HCT116 (cell line): Measurements from ENCODE around the gene FSTL4. TPM values are rescaled to one million over a fixed set of nuclear protein-coding genes. Genes with fewer than 3 reads are reported as not detected.

ENCODE experiments used
- ATAC-seq: fragments of 200-7000 bp; cut with Tn5 transposase; 2 replicates; pipeline ENCODE4 v1.9.1; 2020; ENCODE audit warnings: mild to moderate bottlenecking, moderate library complexity
- BruUV-seq: library from RNA; stranded (reverse); fragments of 400-500 nt; replicated peaks from 2 replicates; lab custom pipeline; 2021; lab: Mats Ljungman, UMichigan
- CTCF ChIA-PET: fragments of 300-600 bp; sonication (Branson Sonifier 250); formaldehyde crosslinking; loops from one replicate; lab custom pipeline; 2021; ENCODE audit warnings: antibody characterized with exemption; lab: Charles Lee
- POLR2A ChIA-PET: fragments of 300-600, 350-600 bp; sonication (Branson Sonifier 250); formaldehyde crosslinking; loops from one replicate; lab custom pipeline; 2021; ENCODE audit warnings: antibody characterized with exemption; lab: Charles Lee
- RAD21 ChIA-PET, 2 experiments: fragments of 300-600 bp; sonication (Branson Sonifier 250); formaldehyde crosslinking; loops; one replicate each; lab custom pipeline; 2023; ENCODE audit warnings: low total read pairs in 2 of 2; ENCODE audit not compliant: uncharacterized antibody in 2 of 2, unreplicated experiment in 2 of 2, low non-redundant PET in 1 of 2; lab: Charles Lee
- DNase-seq: peaks from one replicate; pipeline ENCODE4 v3.0.0-alpha.2; 2010; ENCODE audit warnings: low read depth, low spot score
- H2AFZ ChIP-seq: fragments of 200-600 bp; shearing (Covaris generic), sonication (generic); 2 replicates; pipeline ENCODE4 v1.6.1; 2017; ENCODE audit warnings: low read depth, mixed run types, mixed read lengths, antibody characterized with exemption, low read length; ENCODE audit not compliant: poor library complexity, severe bottlenecking
- H3K27ac ChIP-seq: 2 replicates; pipeline ENCODE4 v1.5.1; 2012; ENCODE audit warnings: low read depth, low read length
- H3K27me3 ChIP-seq: fragments of 200-600 bp; sonication (generic); 2 replicates; pipeline ENCODE4 v1.6.1; 2016; ENCODE audit warnings: mixed run types, low read length, mixed read lengths; ENCODE audit not compliant: insufficient read depth
- H3K36me3 ChIP-seq, 2 experiments: fragments of 200-500 bp in 1 of 2; fragments of 200-600 bp in 1 of 2; sonication (Bioruptor generic) in 1 of 2; sonication (generic) in 1 of 2; 2 replicates each; pipeline versions ENCODE4 v1.5.1 to v1.6.1; 2014 to 2016; ENCODE audit warnings: low read length in 2 of 2, inconsistent platforms in 1 of 2, mixed read lengths in 1 of 2, mixed run types in 1 of 2; ENCODE audit not compliant: insufficient read depth in 2 of 2, control insufficient read depth in 1 of 2
- H3K4me1 ChIP-seq, 2 experiments: fragments of 200-600 bp in 1 of 2; sonication (generic) in 1 of 2; 2 replicates each; pipeline versions ENCODE4 v1.5.1 to v1.6.1; 2012 to 2017; ENCODE audit warnings: low read length in 2 of 2, inconsistent platforms in 1 of 2, mild to moderate bottlenecking in 1 of 2, mixed read lengths in 1 of 2, mixed run types in 1 of 2, moderate library complexity in 1 of 2; ENCODE audit not compliant: insufficient read depth in 2 of 2, control insufficient read depth in 1 of 2
- H3K4me2 ChIP-seq: fragments of 200-600 bp; sonication (generic); 2 replicates; pipeline ENCODE4 v1.6.1; 2017; ENCODE audit warnings: mixed run types, low read length, mixed read lengths
- H3K4me3 ChIP-seq, 2 experiments: fragments of 200-600 bp in 1 of 2; sonication (generic) in 1 of 2; replicated peaks in 1 of 2; 2 replicates each; pipeline ENCODE4 v1.5.1; 2011 to 2016; ENCODE audit warnings: low read length in 2 of 2, control low read depth in 1 of 2, low read depth in 1 of 2, mild to moderate bottlenecking in 1 of 2, mixed read lengths in 1 of 2, mixed run types in 1 of 2
- H3K79me2 ChIP-seq: fragments of 200-600 bp; sonication (generic); 2 replicates; pipeline ENCODE4 v1.6.1; 2017; ENCODE audit warnings: mild to moderate bottlenecking, mixed run types, low read length, moderate library complexity, mixed read lengths; ENCODE audit not compliant: insufficient read depth
- H3K9ac ChIP-seq: fragments of 200-600 bp; sonication (generic); 2 replicates; pipeline ENCODE4 v1.6.1; 2016; ENCODE audit warnings: low read length, mixed read lengths
- H3K9me2 ChIP-seq: fragments of 200-600 bp; sonication (generic), shearing (Covaris generic); 2 replicates; pipeline ENCODE4 v1.6.1; 2017; ENCODE audit warnings: mixed run types, mild to moderate bottlenecking, moderate library complexity; ENCODE audit not compliant: insufficient read depth
- H3K9me3 ChIP-seq, 2 experiments: fragments of 200-500 bp in 1 of 2; fragments of 200-600 bp in 1 of 2; sonication (Bioruptor generic) in 1 of 2; sonication (generic) in 1 of 2; 2 replicates each; pipeline ENCODE4 v1.6.1; 2014 to 2017; ENCODE audit warnings: low read length in 2 of 2, mixed read lengths in 2 of 2, inconsistent platforms in 1 of 2, low read depth in 1 of 2, mild to moderate bottlenecking in 1 of 2, mixed run types in 1 of 2, moderate library complexity in 1 of 2; ENCODE audit not compliant: control insufficient read depth in 1 of 2, insufficient read depth in 1 of 2
- H4K20me1 ChIP-seq: fragments of 200-600 bp; sonication (generic), shearing (Covaris generic); 2 replicates; pipeline ENCODE4 v1.6.1; 2017; ENCODE audit warnings: mixed run types, mild to moderate bottlenecking, moderate library complexity; ENCODE audit not compliant: insufficient read depth
- ATF3 ChIP-seq: IDR thresholded peaks from 2 replicates; pipeline ENCODE4 v1.6.1; 2012
- CBX3 ChIP-seq: IDR thresholded peaks from 2 replicates; pipeline ENCODE4 v1.6.1; 2012; ENCODE audit warnings: low read depth
- CTCF ChIP-seq, 3 experiments: fragments of 200-600 bp in 1 of 3; sonication (generic) in 1 of 3; IDR thresholded peaks in 2 of 3; conservative IDR thresholded peaks in 1 of 3; 2 replicates each; pipeline ENCODE4 v1.5.1; 2012 to 2017; ENCODE audit warnings: low read depth in 2 of 3, low read length in 2 of 3, antibody characterized with exemption in 1 of 3, borderline replicate concordance in 1 of 3, control low read depth in 1 of 3, mild to moderate bottlenecking in 1 of 3, mixed read lengths in 1 of 3, mixed run types in 1 of 3, moderate library complexity in 1 of 3; ENCODE audit not compliant: insufficient read depth in 1 of 3
- EGR1 ChIP-seq: IDR thresholded peaks from 2 replicates; pipeline ENCODE4 v1.6.1; 2012; ENCODE audit warnings: low read depth
- EZH2 ChIP-seq: fragments of 200-600 bp; sonication (generic); IDR thresholded peaks from 2 replicates; pipeline ENCODE4 v1.6.1; 2017; ENCODE audit warnings: antibody characterized with exemption, mixed run types
- EZH2phosphoT487 ChIP-seq: fragments of 200-600 bp; IDR thresholded peaks from 2 replicates; pipeline ENCODE4 v1.6.1; 2018; ENCODE audit warnings: antibody characterized with exemption, borderline replicate concordance
- JUND ChIP-seq: IDR thresholded peaks from 2 replicates; pipeline ENCODE4 v1.6.1; 2012
- POLR2A ChIP-seq: IDR thresholded peaks from 2 replicates; pipeline ENCODE4 v1.7.0; 2011; ENCODE audit warnings: borderline replicate concordance; ENCODE audit not compliant: insufficient read depth, insufficient read length; ENCODE audit errors: extremely low read depth
- SIN3A ChIP-seq: IDR thresholded peaks from 2 replicates; pipeline ENCODE4 v1.6.1; 2012; ENCODE audit warnings: low read depth
- ZNF274 ChIP-seq: fragments of 200-500 bp; sonication (Bioruptor generic); IDR thresholded peaks from 2 replicates; pipeline ENCODE4 v1.6.1; 2014; ENCODE audit warnings: mild to moderate bottlenecking, low read depth, low read length, inconsistent platforms
- intact Hi-C: fragments of 100-400 bp; cut with micrococcal nuclease; formaldehyde crosslinking; loops from 2 replicates; pipeline ENCODE4 v1.10.0; 2022
- total RNA-seq: library from RNA; stranded (reverse); gene quantifications from one replicate; pipeline ENCODE4 v1.2.1, GENCODE V29; 2021; ENCODE audit not compliant: unreplicated experiment

FSTL4 gene
- total RNA-seq, 1 experiment from 2014 or later = 0.37 TPM

- Histone ChIP-seq H3K4me3 (no peak overlapping the region), H3K4me1 (peaks cover 3 to 35% of the 10 kb centered on the region in 2 experiments), H3K9me3 (no peaks in the 10 kb centered on the region), H3K9me2 (no peaks in the 10 kb centered on the region), H3K27ac (no peak overlapping the region), H3K4me2 (no peak overlapping the region), H3K79me2 (no peaks in the 10 kb centered on the region), H3K36me3 (no peaks in the 10 kb centered on the region), H3K9ac (no peak overlapping the region), H4K20me1 (no peaks in the 10 kb centered on the region), H3K27me3 (no peaks in the 10 kb centered on the region), H2AFZ (no peak overlapping the region)
- ChIA-PET RAD21 (no interaction called here), POLR2A (interaction anchor here (0.6 kb wide), 1 partner anchor 319 kb away, joined by 3 read pairs; no protein-coding TSS in a partner anchor), CTCF (interaction anchor here (1.3 kb wide), 1 partner anchor 13 kb away, joined by 3 read pairs; no protein-coding TSS in a partner anchor)
- DNase-seq (no peak), ATAC-seq (no peak)
- intact Hi-C loops = no loop called here
- TF ChIP-seq CBX3 = no peak
- no peak for TF ChIP-seq EZH2phosphoT487
- no peak for TF ChIP-seq ZNF274
- TF ChIP-seq ATF3 = no peak
- BruUV-seq = no TSS peak
Measured at GRCh38 chr5:133234911-133235310, 377.4 kb downstream of the FSTL4 start.

- no TSS peak for BruUV-seq
- H3K27ac ChIP-seq = no peak overlapping the region
- H3K9me3 ChIP-seq = no peaks in the 10 kb centered on the region
- peaks cover 2 to 37% of the 10 kb centered on the region in 2 experiments; a peak in 3 of 4 replicates for H3K4me1 ChIP-seq
- CTCF ChIA-PET = interaction anchor here (1.3 kb wide), 1 partner anchor 13 kb away, joined by 3 read pairs; no protein-coding TSS in a partner anchor
- intact Hi-C loops = no loop called here
- DNase-seq (no peak), ATAC-seq (no peak)
- no peak overlapping the region for H3K9ac ChIP-seq
- no peaks in the 10 kb centered on the region for H3K79me2 ChIP-seq
- POLR2A ChIA-PET = no interaction called here
- no peaks in the 10 kb centered on the region for H3K27me3 ChIP-seq
- no peak for TF ChIP-seq EGR1
- TF ChIP-seq JUND = no peak
- TF ChIP-seq EZH2 = no peak
- TF ChIP-seq POLR2A = no peak
- no peak for TF ChIP-seq ATF3
- no peak for TF ChIP-seq ZNF274
- TF ChIP-seq SIN3A = no peak
- TF ChIP-seq CTCF (IDR thresholded peaks at IDR 0.05 in 2 of 3, conservative IDR thresholded peaks at IDR 0.05 in 1 of 3; ENCODE audit: borderline replicate concordance in 1 of 3, insufficient read depth in 1 of 3, low read depth in 2 of 3, low read length in 2 of 3) = no peak
- TF ChIP-seq EZH2phosphoT487 = no peak
- no peak overlapping the region for H2AFZ ChIP-seq
- RAD21 ChIA-PET = no interaction called here
- H4K20me1 ChIP-seq = no peaks in the 10 kb centered on the region
- no peaks in the 10 kb centered on the region for H3K9me2 ChIP-seq
- H3K4me3 ChIP-seq = no peak overlapping the region
- H3K4me2 ChIP-seq = no peak overlapping the region
- no peaks in the 10 kb centered on the region for H3K36me3 ChIP-seq
Measured at GRCh38 chr5:133234273-133234672, 378.1 kb downstream of the FSTL4 start.
